HG03280 (cell line): ENCODE data around the gene MGAT1.
"Not testable (repeated sequence)": the region's sequence is repeated elsewhere in the genome, so short reads cannot be mapped to it uniquely, and the experiment has no call there.

Source experiments
- ATAC-seq: cut with Tn5 transposase; IDR thresholded peaks from one replicate; pipeline ENCODE4 v1.9.1; 2021; ENCODE audit warnings: mild to moderate bottlenecking, moderate library complexity; ENCODE audit not compliant: unreplicated experiment

Gene MGAT1

GRCh38 chr5:180786531-180787398 lies 15.8 kb downstream of the MGAT1 start:
- ATAC-seq, result no peak

DNA sequence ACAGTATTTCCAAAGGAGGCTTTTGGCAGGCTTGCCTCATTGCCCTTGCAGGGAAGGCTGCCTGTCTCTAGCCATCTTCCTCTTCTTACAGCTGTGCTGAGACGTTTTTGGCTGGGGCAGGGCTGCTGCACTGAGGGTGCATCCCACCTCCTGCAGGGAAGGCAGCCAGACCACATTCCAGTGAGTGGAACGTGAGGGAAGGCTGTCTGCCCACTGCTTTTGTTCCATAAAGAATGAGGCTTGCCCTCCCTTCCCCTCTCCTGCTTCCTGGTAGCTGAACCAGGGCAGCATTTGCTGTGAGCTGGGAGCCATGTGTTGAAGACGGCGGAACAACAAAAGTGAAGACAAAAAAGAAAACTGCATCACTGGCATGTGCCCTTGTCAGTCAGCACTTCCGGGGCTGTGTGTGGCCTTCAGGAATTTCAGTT lies 16.8 kb downstream of the MGAT1 start:
- ATAC-seq, result no peak

- ATAC-seq, result no peak
Observed at GRCh38 chr5:180785121-180785781, 17.4 kb downstream of the MGAT1 start.

DNA sequence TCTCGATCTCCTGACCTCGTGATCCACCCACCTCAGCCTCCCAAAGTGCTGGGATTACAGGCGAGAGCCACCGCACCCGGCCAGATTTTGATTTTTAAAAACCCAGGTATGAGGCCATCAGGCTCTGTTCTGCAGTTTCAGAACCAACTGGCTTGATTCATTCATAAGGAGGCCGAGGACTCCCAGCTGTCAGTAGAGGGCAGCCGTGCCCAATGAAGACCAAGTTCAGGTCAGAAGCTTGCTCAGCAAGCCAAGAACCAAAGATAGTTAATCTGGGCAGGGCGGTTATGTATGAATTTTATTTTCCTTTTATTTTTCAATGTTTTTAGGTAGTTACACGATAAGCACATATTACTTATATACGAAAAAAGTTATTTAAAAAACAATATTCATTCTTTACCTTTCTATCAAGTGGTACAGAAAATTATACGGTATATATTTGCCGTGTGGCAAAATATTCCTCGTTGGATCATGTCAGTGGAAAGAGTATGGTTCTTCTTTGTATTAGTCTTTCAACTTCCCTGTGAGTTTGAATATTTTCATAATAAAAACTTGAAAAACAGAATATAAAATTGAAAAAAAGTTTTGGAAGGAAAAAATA lies 18.0 kb downstream of the MGAT1 start:
- no peak for ATAC-seq

DNA sequence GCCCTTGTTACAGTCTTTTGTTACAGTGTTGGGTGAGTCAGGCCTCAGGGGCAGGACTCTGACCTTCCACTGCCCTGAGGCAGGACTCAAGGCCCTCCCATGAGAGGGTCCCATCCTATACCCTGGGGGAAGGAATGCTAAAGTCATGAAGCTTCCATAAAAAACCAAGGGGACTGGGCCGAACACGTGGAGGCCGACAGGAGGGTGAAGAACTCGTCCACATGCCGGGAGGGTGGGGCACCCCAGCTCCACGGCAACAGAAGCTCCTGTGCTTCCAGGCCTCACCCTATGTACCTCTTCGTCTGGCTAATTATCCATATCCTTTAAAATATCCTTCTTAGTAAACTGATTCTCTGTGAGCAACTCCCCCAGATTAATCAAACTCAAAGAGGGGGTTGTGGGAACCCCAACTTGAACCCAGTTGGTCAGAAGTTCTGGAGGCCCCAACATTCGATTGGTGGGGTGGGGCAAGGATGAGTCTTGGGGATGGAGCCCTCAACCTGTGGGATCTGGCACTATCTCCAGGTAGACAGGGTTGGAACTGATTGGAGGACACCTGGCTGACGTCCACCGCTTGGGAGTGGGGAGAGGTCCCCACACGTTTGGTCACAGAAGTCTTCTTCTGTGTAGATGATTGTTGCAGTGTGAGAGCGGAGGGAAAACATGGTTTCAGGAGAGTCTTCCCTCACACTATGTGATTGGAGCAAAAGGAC lies 19.1 kb downstream of the MGAT1 start:
- ATAC-seq, result no peak

- no peak for ATAC-seq
Observed at GRCh38 chr5:180782748-180783147, 19.9 kb downstream of the MGAT1 start.

DNA sequence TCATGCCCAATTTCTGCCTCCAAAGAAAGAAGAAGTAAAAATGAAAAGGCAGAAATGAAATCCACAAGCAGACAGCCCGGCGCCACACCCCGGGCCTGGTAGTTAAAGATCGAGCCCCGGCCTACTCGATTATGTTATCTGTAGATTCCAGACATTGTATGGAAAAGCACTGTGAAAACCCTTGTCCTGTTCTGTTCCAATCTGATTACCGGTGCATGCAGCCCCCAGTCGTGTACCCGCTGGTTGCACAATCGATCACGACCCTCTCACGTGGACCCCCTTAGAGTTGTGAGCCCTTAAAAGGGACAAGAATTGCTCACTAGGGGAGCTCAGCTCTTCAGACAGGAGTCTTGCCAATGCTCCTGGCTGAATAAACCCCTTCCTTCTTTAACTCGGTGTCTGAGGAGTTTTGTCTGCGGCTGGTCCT lies 20.7 kb downstream of the MGAT1 start:
- ATAC-seq, result not testable (repeated sequence)

GRCh38 chr5:180779985-180780610 lies 22.5 kb downstream of the MGAT1 start:
- ATAC-seq, result no peak

DNA sequence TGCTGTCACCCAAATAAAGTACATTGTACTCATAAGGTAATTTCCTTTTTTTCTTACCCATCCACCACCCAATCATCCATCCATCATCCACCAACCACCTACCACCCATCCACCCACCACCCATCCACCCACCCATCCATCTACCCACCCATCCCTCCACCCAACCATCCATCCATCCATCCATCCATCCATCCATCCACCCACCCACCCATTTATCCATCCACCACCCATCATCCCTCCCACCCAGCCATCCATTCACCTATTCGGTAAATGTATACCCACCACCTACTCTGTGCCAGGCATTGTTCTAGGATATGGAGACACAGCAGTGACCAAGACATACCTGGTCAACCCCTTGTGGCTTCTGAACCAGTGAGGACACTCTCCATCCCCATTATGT lies 25.1 kb downstream of the MGAT1 start:
- ATAC-seq, result no peak

DNA sequence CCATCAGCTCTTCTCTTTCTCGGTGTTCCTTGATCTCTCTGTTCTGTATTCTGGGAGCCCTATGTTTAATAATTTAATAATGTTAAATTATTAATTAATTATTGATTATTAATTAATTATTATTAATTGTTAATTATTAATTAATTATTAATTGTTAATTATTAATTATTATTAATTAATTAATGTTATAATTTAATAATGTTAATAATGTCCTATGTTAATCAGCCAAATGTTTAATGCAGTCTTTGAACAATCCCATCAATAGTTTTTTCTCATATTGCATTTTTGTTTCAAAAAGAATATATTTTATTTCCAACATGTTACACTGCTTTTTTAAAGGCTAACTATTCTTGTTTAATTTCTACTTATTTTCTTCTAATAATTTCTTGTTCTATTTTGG lies 26.2 kb downstream of the MGAT1 start:
- no peak for ATAC-seq

DNA sequence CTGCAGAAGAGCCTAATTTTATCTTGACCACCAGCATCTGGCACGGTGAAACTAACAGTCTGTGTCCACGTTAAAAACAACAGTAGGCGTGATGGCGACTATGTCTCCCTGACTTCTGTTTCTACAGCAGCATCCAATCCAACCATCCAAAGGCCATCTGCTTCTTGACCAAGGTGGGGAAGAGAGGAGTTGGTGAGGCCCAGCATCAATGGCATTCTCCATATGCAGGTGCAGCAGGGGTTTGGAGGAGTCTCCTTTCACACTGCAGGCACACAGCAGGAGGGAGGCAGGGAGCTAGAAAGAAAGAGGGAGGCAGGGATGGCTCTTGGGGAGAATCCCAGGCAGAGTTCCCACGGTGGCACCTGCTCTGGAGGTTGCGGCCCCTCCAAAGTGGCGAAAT lies 27.0 kb downstream of the MGAT1 start:
- ATAC-seq, result no peak

DNA sequence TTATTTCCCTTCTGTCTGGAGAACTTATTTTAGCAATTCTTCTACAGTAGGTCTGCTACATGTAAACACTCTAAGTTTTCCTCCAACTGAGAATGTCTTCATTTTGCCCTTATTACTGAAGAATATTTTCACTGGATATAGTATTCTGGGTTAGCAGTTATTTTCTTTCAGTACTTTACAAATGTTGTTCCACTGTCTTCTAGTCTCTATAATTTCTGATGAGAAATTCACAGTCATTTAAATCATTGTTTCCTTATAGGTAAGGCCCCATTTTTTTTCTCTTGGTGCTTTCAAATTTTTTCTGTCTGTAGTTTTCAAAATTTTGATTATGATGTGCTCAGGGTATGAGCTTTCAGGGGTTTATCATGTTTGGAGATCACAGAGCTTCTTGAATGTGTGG lies 30.8 kb downstream of the MGAT1 start:
- no peak for ATAC-seq

GRCh38 chr5:180769821-180770220 lies 32.8 kb downstream of the MGAT1 start:
- ATAC-seq, result no peak

- ATAC-seq, result no peak
Observed at GRCh38 chr5:180755601-180756000, 47.0 kb downstream of the MGAT1 start.

GRCh38 chr5:180744253-180744652 lies 58.4 kb downstream of the MGAT1 start:
- no peak for ATAC-seq

- no peak for ATAC-seq
Observed at GRCh38 chr5:180742727-180743126, 59.9 kb downstream of the MGAT1 start.

- ATAC-seq, result not testable (repeated sequence)
Observed at GRCh38 chr5:180740953-180741352, 61.7 kb downstream of the MGAT1 start.

GRCh38 chr5:180739958-180740357 lies 62.6 kb downstream of the MGAT1 start, which contains the start of gene OR2Y1:
OR2Y1 (minus strand) TSS chr5:180740058; CDS start chr5:180740058, 0 bp downstream.
- ATAC-seq, result no peak

DNA sequence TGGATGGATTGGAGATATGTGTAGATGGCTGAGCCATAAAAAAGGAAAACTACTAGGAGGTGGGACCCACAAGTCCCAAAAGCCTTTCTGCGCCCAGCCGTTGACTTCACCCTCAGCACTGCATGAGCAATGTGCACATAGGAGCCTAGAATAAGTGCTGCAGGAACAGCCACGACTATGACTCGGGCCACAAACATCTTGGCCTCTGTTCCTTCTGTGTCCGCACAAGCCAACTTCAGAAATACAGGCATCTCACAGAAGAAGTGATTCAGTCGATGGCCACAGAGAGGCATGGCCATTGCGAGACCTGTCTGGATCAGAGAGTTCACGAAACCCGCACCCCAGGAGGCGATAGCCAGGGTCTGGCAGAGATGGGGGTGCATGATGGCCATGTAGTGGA lies 63.3 kb downstream of the MGAT1 start:
- ATAC-seq, result no peak

DNA sequence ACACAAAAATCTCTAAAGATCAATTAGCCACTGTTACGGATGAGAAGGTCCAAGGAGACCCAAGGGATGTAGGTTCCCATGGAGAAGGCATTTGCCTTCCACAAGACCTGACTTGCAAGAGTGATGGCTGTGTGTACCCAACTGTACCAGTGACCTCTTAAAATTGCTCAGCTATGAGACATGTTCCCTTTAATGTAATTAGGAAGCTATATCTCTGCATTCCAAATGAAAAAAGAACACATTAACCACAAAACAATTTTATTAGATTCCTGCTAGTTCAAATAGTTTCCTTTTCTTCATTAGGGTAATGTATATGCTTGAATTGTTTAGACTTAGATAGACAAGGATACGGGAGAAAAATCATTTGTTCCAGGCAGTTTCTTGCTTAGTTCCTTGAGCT lies 66.1 kb downstream of the MGAT1 start:
- no peak for ATAC-seq
